ENCODE measurements around the gene MMRN1.

Gene MMRN1

GRCh38 chr4:89939546-89939945, 44.9 kb downstream of the MMRN1 start:
- TF ChIP-seq POLR2A (IDR thresholded peaks at IDR 0.05; ENCODE audit: low read depth, low read length), result no peak
- no peak for DNase-seq (ENCODE audit: insufficient read length, low spot score)
- no peak for FAIRE-seq

- no peak for FAIRE-seq
- TF ChIP-seq POLR2A (IDR thresholded peaks at IDR 0.05; ENCODE audit: low read depth, low read length), result no peak
- no peak for DNase-seq (ENCODE audit: insufficient read length, low spot score)
Observed at GRCh38 chr4:89939994-89940393, 45.3 kb downstream of the MMRN1 start.

- no peak for TF ChIP-seq POLR2A (IDR thresholded peaks at IDR 0.05; ENCODE audit: low read depth, low read length)
- no peak for DNase-seq (ENCODE audit: insufficient read length, low spot score)
- FAIRE-seq, result no peak
Observed at GRCh38 chr4:89942811-89943210, 48.2 kb downstream of the MMRN1 start.

GRCh38 chr4:89949782-89950387, 55.2 kb downstream of the MMRN1 start:
- no peak for TF ChIP-seq POLR2A (IDR thresholded peaks at IDR 0.05; ENCODE audit: low read depth, low read length)
- no peak for DNase-seq (ENCODE audit: insufficient read length, low spot score)
- no peak for FAIRE-seq

- DNase-seq (ENCODE audit: insufficient read length, low spot score) (no peak), FAIRE-seq (no peak)
- no peak for TF ChIP-seq POLR2A (IDR thresholded peaks at IDR 0.05; ENCODE audit: low read depth, low read length)
Observed at GRCh38 chr4:89952458-89952857, 57.8 kb downstream of the MMRN1 start.

GRCh38 chr4:89954906-89955695, 60.4 kb downstream of the MMRN1 start:
- no peak for TF ChIP-seq POLR2A (IDR thresholded peaks at IDR 0.05; ENCODE audit: low read depth, low read length)
- DNase-seq (ENCODE audit: insufficient read length, low spot score) (no peak), FAIRE-seq (no peak)

- DNase-seq (ENCODE audit: insufficient read length, low spot score), result no peak
- no peak for FAIRE-seq
- TF ChIP-seq POLR2A (IDR thresholded peaks at IDR 0.05; ENCODE audit: low read depth, low read length), result no peak
Observed at GRCh38 chr4:89957046-89957926, 62.6 kb downstream of the MMRN1 start.

GRCh38 chr4:89981789-89982334, 87.2 kb downstream of the MMRN1 start:
- FAIRE-seq, result no peak
- no peak for DNase-seq (ENCODE audit: insufficient read length, low spot score)
- TF ChIP-seq POLR2A (IDR thresholded peaks at IDR 0.05; ENCODE audit: low read depth, low read length), result no peak

GRCh38 chr4:89988268-89988667, 93.6 kb downstream of the MMRN1 start:
- no peak for FAIRE-seq
- no peak for DNase-seq (ENCODE audit: insufficient read length, low spot score)
- no peak for TF ChIP-seq POLR2A (IDR thresholded peaks at IDR 0.05; ENCODE audit: low read depth, low read length)

GRCh38 chr4:89992744-89993143, 98.1 kb downstream of the MMRN1 start:
- DNase-seq (ENCODE audit: insufficient read length, low spot score) (no peak), FAIRE-seq (no peak)
- no peak for TF ChIP-seq POLR2A (IDR thresholded peaks at IDR 0.05; ENCODE audit: low read depth, low read length)

GRCh38 chr4:89994176-89994873, 99.7 kb downstream of the MMRN1 start:
- TF ChIP-seq POLR2A (IDR thresholded peaks at IDR 0.05; ENCODE audit: low read depth, low read length), result no peak
- DNase-seq (ENCODE audit: insufficient read length, low spot score) (no peak), FAIRE-seq (no peak)

- no peak for TF ChIP-seq POLR2A (IDR thresholded peaks at IDR 0.05; ENCODE audit: low read depth, low read length)
- FAIRE-seq, result no peak
Observed at GRCh38 chr4:89995006-89995405, 100.4 kb downstream of the MMRN1 start.

GRCh38 chr4:89995814-89996213, 101.2 kb downstream of the MMRN1 start:
- no peak for TF ChIP-seq POLR2A (IDR thresholded peaks at IDR 0.05; ENCODE audit: low read depth, low read length)
- FAIRE-seq (no peak), DNase-seq (ENCODE audit: insufficient read length, low spot score) (no peak)

More at GRCh38 chr4:89995006-89995405, 100.4 kb downstream of the MMRN1 start:
- no peak for DNase-seq (ENCODE audit: insufficient read length, low spot score)

All from H54 (cell line).